Esophagus (tissue), 2 donors: Measurements from ENCODE around the gene CLRN1. TPM values are rescaled to one million over a fixed set of nuclear protein-coding genes. Genes with fewer than 3 reads are reported as not detected.

ENCODE experiments used
- H3K27ac ChIP-seq, 2 donors: one replicate each; pipeline ENCODE4 v1.5.1; 2013; ENCODE audit warnings: low read depth in 2 of 2, mild to moderate bottlenecking in 2 of 2, inconsistent platforms in 1 of 2, low read length in 1 of 2, moderate library complexity in 1 of 2
- H3K27me3 ChIP-seq, 2 donors: one replicate each; pipeline ENCODE4 v1.6.1; 2013; ENCODE audit warnings: low read length in 2 of 2, control low read depth in 1 of 2, mild to moderate bottlenecking in 1 of 2; ENCODE audit not compliant: insufficient read depth in 2 of 2, control insufficient read depth in 1 of 2
- H3K36me3 ChIP-seq, 2 donors: one replicate each; pipeline ENCODE4 v1.6.1; 2013; ENCODE audit warnings: low read length in 1 of 2; ENCODE audit not compliant: control insufficient read depth in 2 of 2, insufficient read depth in 2 of 2
- H3K4me1 ChIP-seq, 2 donors: one replicate each; pipeline ENCODE4 v1.6.1; 2013; ENCODE audit warnings: low read length in 1 of 2; ENCODE audit not compliant: control insufficient read depth in 2 of 2, insufficient read depth in 2 of 2
- H3K4me3 ChIP-seq, 2 donors: one replicate each; pipeline ENCODE4 v1.5.1; 2013; ENCODE audit warnings: low read length in 2 of 2, mild to moderate bottlenecking in 2 of 2, low read depth in 1 of 2, moderate library complexity in 1 of 2
- H3K9me3 ChIP-seq, 2 donors: one replicate each; pipeline ENCODE4 v1.6.1; 2013; ENCODE audit warnings: mild to moderate bottlenecking in 2 of 2, low read depth in 1 of 2, low read length in 1 of 2, moderate library complexity in 1 of 2; ENCODE audit not compliant: control insufficient read depth in 2 of 2, insufficient read depth in 1 of 2
- WGBS, 2 donors: extraction: QIAGEN DNeasy Blood & Tissue Kit; methylation state at CpG; one replicate each; pipeline ENCODE4 v1.1.7; 2013; 5-methylcytosine and 5-hydroxymethylcytosine counted together
- polyA plus RNA-seq, 2 donors: library from polyadenylated mRNA; stranded (reverse); fragments of 200-250 nt; gene quantifications; one replicate each; pipeline ENCODE4 v1.2.3, GENCODE V29; 2013
- donor health status: healthy with polysubstance abuse.
- donor health status: Bipolar disorder and iron deficiency.

CLRN1 gene
- not detected for polyA plus RNA-seq

- WGBS, 2 donors = 58 to 61% methylated on average over 18 of the region's 18 CpGs
- H3K4me1 ChIP-seq = no peaks in the 10 kb centered on the region
- no peaks in the 10 kb centered on the region for H3K27me3 ChIP-seq
- no peaks in the 10 kb centered on the region for H3K36me3 ChIP-seq
- H3K4me3 ChIP-seq = no peak within 1 kb of the TSS
- no peak within 1 kb of the TSS for H3K27ac ChIP-seq
- no peaks in the 10 kb centered on the region for H3K9me3 ChIP-seq
Observed at GRCh38 chr3:150972366-150973071, at the start of gene CLRN1. TSS of gene CLRN1 (minus strand) at chr3:150972727. CDS start at chr3:150972708, 19 bp downstream.

- peaks cover 0 to 2% of the 10 kb centered on the region in 2 donors for H3K27me3 ChIP-seq
- no peak overlapping the region for H3K27ac ChIP-seq
- H3K9me3 ChIP-seq = no peaks in the 10 kb centered on the region
- WGBS, 2 donors = 71 to 74% methylated on average over 2 of the region's 2 CpGs
- no peaks in the 10 kb centered on the region for H3K36me3 ChIP-seq
- no peaks in the 10 kb centered on the region for H3K4me1 ChIP-seq
- H3K4me3 ChIP-seq = no peak overlapping the region
Observed at GRCh38 chr3:151016478-151016795, 43.9 kb upstream of the CLRN1 start.

GRCh38 chr3:151015767-151016477, 43.4 kb upstream of the CLRN1 start:
- peaks cover 0 to 2% of the 10 kb centered on the region in 2 donors for H3K27me3 ChIP-seq
- H3K9me3 ChIP-seq = no peaks in the 10 kb centered on the region
- no peak overlapping the region for H3K27ac ChIP-seq
- H3K4me3 ChIP-seq = no peak overlapping the region
- H3K36me3 ChIP-seq = no peaks in the 10 kb centered on the region
- WGBS, 2 donors = 50 to 58% methylated on average over 3 of the region's 3 CpGs
- H3K4me1 ChIP-seq = no peaks in the 10 kb centered on the region

- Histone ChIP-seq H3K27ac (no peak overlapping the region), H3K36me3 (no peaks in the 10 kb centered on the region), H3K4me1 (no peaks in the 10 kb centered on the region), H3K27me3 (peaks cover 0 to 2% of the 10 kb centered on the region in 2 donors), H3K9me3 (no peaks in the 10 kb centered on the region), H3K4me3 (no peak overlapping the region)
- 80 to 87% methylated on average over 5 of the region's 5 CpGs for WGBS, 2 donors
Observed at GRCh38 chr3:151015181-151015580, 42.7 kb upstream of the CLRN1 start.

GRCh38 chr3:151014501-151015018, 42.0 kb upstream of the CLRN1 start:
- WGBS, 2 donors = 67 to 72% methylated on average over 4 of the region's 4 CpGs
- H3K9me3 ChIP-seq = no peaks in the 10 kb centered on the region
- H3K27ac ChIP-seq = no peak overlapping the region
- peaks cover 0 to 2% of the 10 kb centered on the region in 2 donors for H3K27me3 ChIP-seq
- H3K4me1 ChIP-seq = no peaks in the 10 kb centered on the region
- H3K36me3 ChIP-seq = no peaks in the 10 kb centered on the region
- no peak overlapping the region for H3K4me3 ChIP-seq

GRCh38 chr3:151012753-151013152, 40.2 kb upstream of the CLRN1 start:
- no peaks in the 10 kb centered on the region for H3K9me3 ChIP-seq
- WGBS, 2 donors = 80% methylated on average over 3 of the region's 3 CpGs
- H3K4me3 ChIP-seq = no peak overlapping the region

GRCh38 chr3:151011427-151011826, 38.9 kb upstream of the CLRN1 start:
- Histone ChIP-seq H3K4me1 (no peaks in the 10 kb centered on the region), H3K27ac (no peak overlapping the region), H3K36me3 (no peaks in the 10 kb centered on the region), H3K27me3 (peaks cover 0 to 2% of the 10 kb centered on the region in 2 donors), H3K4me3 (no peak overlapping the region), H3K9me3 (no peaks in the 10 kb centered on the region)
- 13 to 15% methylated on average over 4 of the region's 4 CpGs for WGBS, 2 donors

More at GRCh38 chr3:151012753-151013152, 40.2 kb upstream of the CLRN1 start:
- Histone ChIP-seq H3K4me1 (no peaks in the 10 kb centered on the region), H3K27ac (no peak overlapping the region), H3K36me3 (no peaks in the 10 kb centered on the region), H3K27me3 (peaks cover 0 to 2% of the 10 kb centered on the region in 2 donors)

- no peak overlapping the region for H3K27ac ChIP-seq
- WGBS, 2 donors = 80% methylated on average over 4 of the region's 4 CpGs
- no peaks in the 10 kb centered on the region for H3K36me3 ChIP-seq
- H3K9me3 ChIP-seq = no peaks in the 10 kb centered on the region
- no peaks in the 10 kb centered on the region for H3K27me3 ChIP-seq
- H3K4me3 ChIP-seq = no peak overlapping the region
- no peaks in the 10 kb centered on the region for H3K4me1 ChIP-seq
Observed at GRCh38 chr3:151009981-151010380, 37.5 kb upstream of the CLRN1 start.

GRCh38 chr3:151009430-151009829, 36.9 kb upstream of the CLRN1 start:
- no peaks in the 10 kb centered on the region for H3K4me1 ChIP-seq
- H3K9me3 ChIP-seq = no peaks in the 10 kb centered on the region
- 85 to 88% methylated on average over 5 of the region's 5 CpGs for WGBS, 2 donors
- H3K4me3 ChIP-seq = no peak overlapping the region
- H3K36me3 ChIP-seq = no peaks in the 10 kb centered on the region
- H3K27ac ChIP-seq = no peak overlapping the region
- no peaks in the 10 kb centered on the region for H3K27me3 ChIP-seq
